ENCODE measurements around the gene FAM151A.

Gene FAM151A

DNA sequence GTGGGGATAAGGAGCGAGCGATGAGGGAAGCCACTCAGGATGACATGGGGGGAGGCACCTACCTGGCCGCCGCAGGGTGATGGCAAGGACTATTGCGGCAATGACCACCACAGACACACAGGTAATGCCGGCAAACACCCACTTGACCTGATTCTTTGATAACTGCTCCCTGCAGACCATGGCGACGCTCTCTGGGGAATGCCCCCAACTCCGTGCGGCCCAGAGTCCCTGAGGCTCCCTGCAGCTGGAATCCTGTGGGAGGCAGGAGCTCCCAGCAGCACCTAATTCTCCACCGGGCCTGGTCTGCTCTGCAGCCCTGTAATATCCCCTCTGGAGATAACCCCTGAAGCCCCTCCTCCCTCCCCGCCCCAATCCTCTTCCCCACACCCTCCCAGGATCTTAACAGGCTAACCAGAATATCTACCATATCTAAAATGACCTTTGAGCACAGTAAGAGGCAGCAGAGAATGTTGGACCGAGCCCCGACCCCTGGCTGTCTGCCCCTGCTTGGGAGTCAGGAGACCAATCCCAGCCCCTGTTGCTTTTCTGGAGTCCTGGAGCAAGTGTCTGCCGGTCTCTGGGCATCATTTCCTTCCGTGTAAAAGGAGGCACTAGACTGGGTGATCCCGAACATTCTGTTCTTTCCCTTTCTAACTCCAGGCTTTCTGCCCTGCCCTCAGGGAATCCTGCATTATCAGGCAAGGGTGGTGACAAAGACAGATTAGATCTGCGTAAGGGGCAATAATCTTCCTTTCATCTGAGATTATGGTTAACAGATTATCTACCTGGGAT is at the start of gene FAM151A:
TSS of gene FAM151A (minus strand) at position 310 of the 792 bp plus-strand sequence. CDS start at position 180, 130 bp downstream.
- H3K27ac ChIP-seq, result no peak within 1 kb of the TSS
- TF ChIP-seq, protein P1, sequence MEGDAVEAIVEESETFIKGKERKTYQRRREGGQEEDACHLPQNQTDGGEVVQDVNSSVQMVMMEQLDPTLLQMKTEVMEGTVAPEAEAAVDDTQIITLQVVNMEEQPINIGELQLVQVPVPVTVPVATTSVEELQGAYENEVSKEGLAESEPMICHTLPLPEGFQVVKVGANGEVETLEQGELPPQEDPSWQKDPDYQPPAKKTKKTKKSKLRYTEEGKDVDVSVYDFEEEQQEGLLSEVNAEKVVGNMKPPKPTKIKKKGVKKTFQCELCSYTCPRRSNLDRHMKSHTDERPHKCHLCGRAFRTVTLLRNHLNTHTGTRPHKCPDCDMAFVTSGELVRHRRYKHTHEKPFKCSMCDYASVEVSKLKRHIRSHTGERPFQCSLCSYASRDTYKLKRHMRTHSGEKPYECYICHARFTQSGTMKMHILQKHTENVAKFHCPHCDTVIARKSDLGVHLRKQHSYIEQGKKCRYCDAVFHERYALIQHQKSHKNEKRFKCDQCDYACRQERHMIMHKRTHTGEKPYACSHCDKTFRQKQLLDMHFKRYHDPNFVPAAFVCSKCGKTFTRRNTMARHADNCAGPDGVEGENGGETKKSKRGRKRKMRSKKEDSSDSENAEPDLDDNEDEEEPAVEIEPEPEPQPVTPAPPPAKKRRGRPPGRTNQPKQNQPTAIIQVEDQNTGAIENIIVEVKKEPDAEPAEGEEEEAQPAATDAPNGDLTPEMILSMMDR (IDR thresholded peaks at IDR 0.05), result no peak
- no peaks in the 10 kb centered on the region for H3K9me3 ChIP-seq
- no peaks in the 10 kb centered on the region for H3K4me1 ChIP-seq (ENCODE audit: control insufficient read depth in 1 of 2, insufficient read depth in 1 of 2, low read depth in 1 of 2, low read length in 1 of 2)
- H3K4me3 ChIP-seq (ENCODE audit: low read depth in 1 of 2, low read length in 1 of 2), result no peak within 1 kb of the TSS
- H3K36me3 ChIP-seq, result no peaks in the 10 kb centered on the region
- H3K27me3 ChIP-seq, result no peaks in the 10 kb centered on the region

DNA sequence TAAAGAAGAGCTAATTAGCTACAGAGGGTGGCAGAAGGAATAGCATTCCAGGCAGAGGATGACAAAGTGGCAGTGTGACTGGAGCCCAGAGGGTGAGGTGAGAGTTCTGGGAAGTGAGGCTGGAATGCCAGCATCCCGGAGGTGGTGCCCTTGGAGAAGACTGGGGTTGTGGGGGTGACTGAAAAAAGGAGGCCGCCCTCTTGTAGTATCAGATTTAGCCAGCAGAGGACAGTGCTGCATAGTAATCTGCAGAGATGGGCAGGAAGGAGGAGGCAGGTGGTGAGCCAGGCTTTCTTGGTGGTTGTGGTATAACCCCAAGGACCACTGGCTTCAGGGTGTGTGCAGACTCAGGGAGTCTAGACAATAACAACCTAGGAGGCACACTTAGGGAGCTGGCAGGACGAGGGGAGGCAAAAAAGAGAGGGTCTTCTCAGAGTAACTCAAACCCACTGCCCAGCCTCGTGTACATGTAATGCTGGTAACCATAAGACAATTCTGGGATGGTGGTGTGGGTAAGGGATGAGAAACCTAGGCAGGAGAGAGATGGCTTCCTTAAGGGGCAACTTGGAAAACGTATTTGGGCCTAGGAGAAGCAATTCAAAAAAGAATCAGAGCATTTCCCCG is 48.8 kb upstream of the FAM151A start:
- TF ChIP-seq, protein P1 (IDR thresholded peaks at IDR 0.05), result no peak
- no peaks in the 10 kb centered on the region for H3K27me3 ChIP-seq
- no peaks in the 10 kb centered on the region for H3K9me3 ChIP-seq
- no peaks in the 10 kb centered on the region for H3K4me1 ChIP-seq (ENCODE audit: control insufficient read depth in 1 of 2, insufficient read depth in 1 of 2, low read depth in 1 of 2, low read length in 1 of 2)
- no peaks in the 10 kb centered on the region for H3K36me3 ChIP-seq
- H3K27ac ChIP-seq, result no peak overlapping the region
- H3K4me3 ChIP-seq (ENCODE audit: low read depth in 1 of 2, low read length in 1 of 2), result no peak overlapping the region

DNA sequence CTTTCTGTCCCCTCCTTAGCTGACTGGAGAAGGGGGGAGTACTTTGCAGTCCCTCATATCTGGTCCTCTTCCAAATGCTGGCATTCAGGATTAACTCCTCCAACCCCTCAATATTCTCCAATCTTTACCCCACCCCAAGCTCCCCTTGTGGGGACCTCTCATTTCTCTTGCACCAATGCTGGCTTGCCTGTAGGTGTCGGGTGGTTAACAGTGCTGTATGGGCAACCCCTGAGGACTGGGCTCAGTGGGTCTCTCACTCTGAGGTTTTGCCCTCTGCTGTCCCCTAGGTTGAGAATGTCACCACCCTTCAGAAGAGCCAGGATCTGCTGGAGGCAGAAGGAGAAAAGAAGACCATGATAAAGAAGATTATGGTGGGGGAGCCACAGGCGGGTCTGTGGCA is 45.2 kb upstream of the FAM151A start:
- Histone ChIP-seq H3K4me1 (ENCODE audit: control insufficient read depth in 1 of 2, insufficient read depth in 1 of 2, low read depth in 1 of 2, low read length in 1 of 2) (no peaks in the 10 kb centered on the region), H3K36me3 (no peaks in the 10 kb centered on the region), H3K27ac (no peak overlapping the region), H3K27me3 (no peaks in the 10 kb centered on the region), H3K9me3 (no peaks in the 10 kb centered on the region), H3K4me3 (ENCODE audit: low read depth in 1 of 2, low read length in 1 of 2) (no peak overlapping the region)
- TF ChIP-seq, protein P1 (IDR thresholded peaks at IDR 0.05), result no peak

DNA sequence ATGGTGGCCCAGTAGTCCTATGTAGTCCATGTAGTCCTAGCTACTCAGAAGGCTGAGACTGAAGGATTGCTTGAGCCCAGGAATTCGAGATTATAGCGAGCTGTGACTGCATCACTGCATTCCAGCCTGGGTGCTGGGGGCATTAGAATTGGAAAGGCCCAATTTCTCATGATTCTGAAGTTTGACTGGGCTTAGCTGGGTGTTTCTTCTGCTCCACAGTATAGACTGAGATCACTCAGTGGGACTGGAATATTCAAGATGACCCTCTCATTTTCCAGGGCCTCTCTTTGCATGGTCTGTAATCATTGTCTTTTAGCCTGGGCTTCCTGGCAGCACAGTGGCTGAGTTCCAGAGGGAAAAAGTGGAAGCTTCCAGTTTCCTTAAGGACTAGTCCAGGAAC is 44.5 kb upstream of the FAM151A start:
- TF ChIP-seq, protein P1 (IDR thresholded peaks at IDR 0.05), result no peak
- Histone ChIP-seq H3K4me3 (ENCODE audit: low read depth in 1 of 2, low read length in 1 of 2) (no peak overlapping the region), H3K4me1 (ENCODE audit: control insufficient read depth in 1 of 2, insufficient read depth in 1 of 2, low read depth in 1 of 2, low read length in 1 of 2) (no peaks in the 10 kb centered on the region), H3K9me3 (no peaks in the 10 kb centered on the region), H3K27me3 (no peaks in the 10 kb centered on the region), H3K36me3 (no peaks in the 10 kb centered on the region), H3K27ac (no peak overlapping the region)

DNA sequence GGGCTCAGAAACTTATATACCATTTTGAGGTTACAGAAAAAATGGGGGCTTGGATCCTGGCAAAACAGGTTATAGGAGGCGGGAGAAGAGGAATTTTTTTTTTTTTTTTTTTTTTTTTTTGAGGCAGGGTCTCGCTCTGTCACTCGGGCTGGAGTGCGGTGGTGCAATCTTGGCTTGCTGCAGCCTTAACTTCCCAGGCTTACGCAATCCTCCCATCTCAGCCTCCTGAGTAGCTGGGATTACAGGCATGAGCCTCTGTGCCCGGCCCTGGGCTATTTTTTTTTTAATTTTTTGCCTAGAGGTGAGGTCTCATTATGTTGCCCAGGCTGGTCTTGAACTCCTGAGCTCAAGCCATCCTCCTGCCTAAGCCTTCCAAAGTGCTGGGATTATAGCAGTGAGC is 43.0 kb upstream of the FAM151A start:
- TF ChIP-seq, protein P1 (IDR thresholded peaks at IDR 0.05), result no peak
- Histone ChIP-seq H3K27ac (no peak overlapping the region), H3K36me3 (no peaks in the 10 kb centered on the region), H3K4me1 (ENCODE audit: control insufficient read depth in 1 of 2, insufficient read depth in 1 of 2, low read depth in 1 of 2, low read length in 1 of 2) (no peaks in the 10 kb centered on the region), H3K9me3 (no peaks in the 10 kb centered on the region), H3K4me3 (ENCODE audit: low read depth in 1 of 2, low read length in 1 of 2) (no peak overlapping the region), H3K27me3 (no peaks in the 10 kb centered on the region)
